ENCODE data around the gene PRKCB. TPM values are rescaled to one million over a fixed set of nuclear protein-coding genes. Genes with fewer than 3 reads are reported as not detected.

The PRKCB gene
- polyA plus RNA-seq, 1 experiment: not detected

DNA sequence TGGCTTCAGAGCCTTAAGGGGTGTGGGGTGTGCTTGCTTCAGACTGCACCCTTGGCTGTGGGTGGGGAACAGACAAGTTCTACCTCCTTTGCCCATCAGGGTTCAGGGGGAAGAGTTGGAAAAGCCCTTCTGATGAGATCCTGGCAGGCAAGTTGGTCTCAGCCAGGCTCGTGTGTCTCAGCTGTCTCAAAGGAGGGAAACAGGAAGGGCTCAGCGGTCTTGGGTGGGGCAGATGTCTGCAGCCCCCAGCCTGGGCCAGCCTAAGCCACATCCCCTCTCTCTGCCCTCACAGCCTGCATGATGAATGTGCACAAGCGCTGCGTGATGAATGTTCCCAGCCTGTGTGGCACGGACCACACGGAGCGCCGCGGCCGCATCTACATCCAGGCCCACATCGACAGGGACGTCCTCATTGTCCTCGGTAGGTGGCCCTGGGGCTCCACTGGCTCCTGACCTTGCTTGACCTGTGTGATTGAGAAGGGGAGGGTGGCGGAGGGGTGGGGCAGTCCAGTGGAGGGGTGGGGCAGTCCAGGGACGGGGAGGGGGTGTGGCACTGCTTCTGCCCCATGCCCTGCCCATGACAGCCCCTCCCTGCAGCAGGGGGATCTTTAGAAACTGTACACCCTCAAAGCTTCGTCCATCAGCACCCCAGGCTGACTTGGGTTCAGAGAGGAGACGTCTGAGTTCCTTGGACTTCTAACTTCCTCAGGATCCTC lies 199.5 kb downstream of the PRKCB start:
- no peaks in the 10 kb centered on the region for H3K9me3 ChIP-seq (ENCODE audit: control insufficient read depth, insufficient read depth, low read length)
- ChIA-PET POLR2A (no interaction called here), CTCF (interaction anchor here (1.1 to 3.0 kb wide), 4 partner anchors 25 to 469 kb away, joined by 3 to 21 read pairs (median 17); no protein-coding TSS in a partner anchor)
- no peaks in the 10 kb centered on the region for H3K27me3 ChIP-seq (ENCODE audit: control insufficient read depth, insufficient read depth, low read length)
- H3K4me3 ChIP-seq (ENCODE audit: low read depth, low read length): no peak overlapping the region
- DNase-seq (ENCODE audit: low read depth, low spot score): no peak
- H3K27ac ChIP-seq (ENCODE audit: low read depth, low read length): no peak overlapping the region
- TF ChIP-seq, protein P1, sequence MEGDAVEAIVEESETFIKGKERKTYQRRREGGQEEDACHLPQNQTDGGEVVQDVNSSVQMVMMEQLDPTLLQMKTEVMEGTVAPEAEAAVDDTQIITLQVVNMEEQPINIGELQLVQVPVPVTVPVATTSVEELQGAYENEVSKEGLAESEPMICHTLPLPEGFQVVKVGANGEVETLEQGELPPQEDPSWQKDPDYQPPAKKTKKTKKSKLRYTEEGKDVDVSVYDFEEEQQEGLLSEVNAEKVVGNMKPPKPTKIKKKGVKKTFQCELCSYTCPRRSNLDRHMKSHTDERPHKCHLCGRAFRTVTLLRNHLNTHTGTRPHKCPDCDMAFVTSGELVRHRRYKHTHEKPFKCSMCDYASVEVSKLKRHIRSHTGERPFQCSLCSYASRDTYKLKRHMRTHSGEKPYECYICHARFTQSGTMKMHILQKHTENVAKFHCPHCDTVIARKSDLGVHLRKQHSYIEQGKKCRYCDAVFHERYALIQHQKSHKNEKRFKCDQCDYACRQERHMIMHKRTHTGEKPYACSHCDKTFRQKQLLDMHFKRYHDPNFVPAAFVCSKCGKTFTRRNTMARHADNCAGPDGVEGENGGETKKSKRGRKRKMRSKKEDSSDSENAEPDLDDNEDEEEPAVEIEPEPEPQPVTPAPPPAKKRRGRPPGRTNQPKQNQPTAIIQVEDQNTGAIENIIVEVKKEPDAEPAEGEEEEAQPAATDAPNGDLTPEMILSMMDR (IDR thresholded peaks at IDR 0.05; ENCODE audit: low read depth, low read length): no peak

DNA sequence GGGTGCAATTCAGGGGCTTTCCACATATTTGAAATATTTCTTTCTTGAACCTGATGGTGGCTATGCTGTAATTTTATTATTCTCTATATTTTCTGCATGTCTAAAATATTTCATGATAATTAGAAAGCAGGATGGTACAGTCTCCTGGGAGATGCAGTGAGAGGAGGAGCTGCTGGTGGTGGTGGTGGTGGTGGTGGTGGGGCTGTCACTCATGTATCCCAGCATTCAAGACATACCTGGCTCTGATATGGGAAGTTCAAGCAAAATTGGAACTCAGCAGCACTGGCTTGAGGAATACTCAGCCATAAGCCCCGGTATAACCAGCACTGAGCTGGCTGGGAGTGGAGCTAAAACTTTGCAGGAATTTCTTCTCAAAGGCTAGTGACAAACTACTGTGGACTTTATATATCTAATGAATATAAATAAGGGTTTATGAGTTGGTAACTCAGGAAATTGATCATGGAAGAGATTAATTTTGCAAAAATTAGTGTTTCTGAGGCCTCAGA lies 200.3 kb downstream of the PRKCB start:
- ChIA-PET POLR2A (no interaction called here), CTCF (interaction anchor here (0.5 to 3.0 kb wide), 12 partner anchors 9 to 514 kb away, joined by 3 to 21 read pairs (median 4); partner anchors contain the start of gene PLK1)
- Histone ChIP-seq H3K27ac (ENCODE audit: low read depth, low read length) (no peak overlapping the region), H3K9me3 (ENCODE audit: control insufficient read depth, insufficient read depth, low read length) (no peaks in the 10 kb centered on the region), H3K27me3 (ENCODE audit: control insufficient read depth, insufficient read depth, low read length) (no peaks in the 10 kb centered on the region), H3K4me3 (ENCODE audit: low read depth, low read length) (no peak overlapping the region)
- DNase-seq (ENCODE audit: low read depth, low spot score): no peak
- TF ChIP-seq, protein P1 (IDR thresholded peaks at IDR 0.05; ENCODE audit: low read depth, low read length): no peak

DNA sequence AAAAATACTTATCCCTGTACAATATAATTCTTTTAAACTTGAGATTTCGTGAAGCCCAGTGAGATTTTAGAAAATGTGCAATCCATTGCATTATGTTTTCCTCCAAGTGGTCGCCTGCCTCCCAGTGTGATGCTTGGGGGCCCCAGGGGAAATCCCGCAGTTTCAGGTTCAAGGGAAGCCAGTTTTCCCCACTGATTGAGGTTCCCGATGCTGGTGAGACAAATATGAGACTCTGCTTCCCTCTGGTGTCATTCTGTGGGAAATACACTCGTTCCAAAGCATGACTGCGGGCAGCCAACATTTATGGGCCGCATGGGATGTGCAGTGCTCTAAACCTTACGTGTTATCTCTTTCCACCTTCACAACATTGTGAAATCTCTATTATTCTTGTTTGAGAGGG lies 200.8 kb downstream of the PRKCB start:
- H3K9me3 ChIP-seq (ENCODE audit: control insufficient read depth, insufficient read depth, low read length): no peaks in the 10 kb centered on the region
- no peak overlapping the region for H3K4me3 ChIP-seq (ENCODE audit: low read depth, low read length)
- H3K27ac ChIP-seq (ENCODE audit: low read depth, low read length): no peak overlapping the region
- ChIA-PET POLR2A (no interaction called here), CTCF (interaction anchor here (0.5 to 3.0 kb wide), 15 partner anchors 9 to 603 kb away, joined by 3 to 21 read pairs (median 3); partner anchors contain the start of gene PLK1)
- DNase-seq (ENCODE audit: low read depth, low spot score): no peak
- no peaks in the 10 kb centered on the region for H3K27me3 ChIP-seq (ENCODE audit: control insufficient read depth, insufficient read depth, low read length)
- TF ChIP-seq, protein P1 (IDR thresholded peaks at IDR 0.05; ENCODE audit: low read depth, low read length): peak; percentile 68

DNA sequence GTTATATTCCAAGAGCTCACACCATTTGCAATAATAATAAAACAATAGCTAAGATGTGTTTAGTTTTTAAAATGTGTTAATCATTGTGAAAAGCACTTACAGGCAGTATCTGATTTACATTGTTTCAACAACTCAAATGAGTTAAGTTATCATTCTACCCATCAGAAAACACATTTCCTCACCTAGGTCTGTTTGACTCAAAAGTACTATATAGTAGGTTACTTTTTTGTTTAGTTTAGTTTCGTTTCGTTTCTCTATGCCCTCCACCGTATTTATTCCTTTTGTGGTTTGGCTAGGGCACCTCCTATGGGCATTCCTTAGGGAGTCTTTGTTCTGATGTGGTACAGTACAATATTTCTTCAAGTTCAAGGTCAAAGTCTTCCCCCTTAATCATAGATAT lies 201.6 kb downstream of the PRKCB start:
- Histone ChIP-seq H3K4me3 (ENCODE audit: low read depth, low read length) (no peak overlapping the region), H3K27me3 (ENCODE audit: control insufficient read depth, insufficient read depth, low read length) (no peaks in the 10 kb centered on the region), H3K9me3 (ENCODE audit: control insufficient read depth, insufficient read depth, low read length) (no peaks in the 10 kb centered on the region), H3K27ac (ENCODE audit: low read depth, low read length) (no peak overlapping the region)
- TF ChIP-seq, protein P1 (IDR thresholded peaks at IDR 0.05; ENCODE audit: low read depth, low read length): no peak
- ChIA-PET CTCF (interaction anchor here (0.9 to 3.0 kb wide), 7 partner anchors 34 to 604 kb away, joined by 3 to 21 read pairs (median 4); no protein-coding TSS in a partner anchor), POLR2A (no interaction called here)
- no peak for DNase-seq (ENCODE audit: low read depth, low spot score)

All from AG04450 (cell line).